SH-SY5Y (cell line): ENCODE measurements around the gene NR3C1.

Experiments
- GATA2 ChIP-seq: IDR thresholded peaks from 2 replicates; pipeline ENCODE4 v1.6.1; 2011; ENCODE audit warnings: mild to moderate bottlenecking, low read depth, low read length
- GATA3 ChIP-seq: IDR thresholded peaks from 2 replicates; pipeline ENCODE4 v1.6.1; 2011; ENCODE audit warnings: low read depth, mild to moderate bottlenecking, low read length, moderate library complexity

GRCh38 chr5:143312822-143313221 is 90.7 kb downstream of the NR3C1 start:
- TF ChIP-seq GATA2 (no peak), GATA3 (no peak)
